Measurements from ENCODE around the gene SH3BP5.
"Not testable (repeated sequence)": the region's sequence is repeated elsewhere in the genome, so short reads cannot be mapped to it uniquely, and the experiment has no call there.

The SH3BP5 gene

GRCh38 chr3:15332405-15333098, at the start of gene SH3BP5:
SH3BP5 (minus strand) TSS chr3:15332586; CDS start chr3:15332408, 178 bp downstream.
- peak; percentile 70 for DNase-seq

- DNase-seq: no peak
These were observed 48.8 kb upstream of the SH3BP5 start for GRCh38 chr3:15380980-15381890.

- peak; percentile 97 for DNase-seq
These were observed 45.8 kb upstream of the SH3BP5 start for GRCh38 chr3:15377961-15378791.

- no peak for DNase-seq
These were observed 43.1 kb upstream of the SH3BP5 start for GRCh38 chr3:15375461-15376000.

GRCh38 chr3:15372918-15373317, 40.5 kb upstream of the SH3BP5 start:
- no peak for DNase-seq

GRCh38 chr3:15368561-15369135, 36.3 kb upstream of the SH3BP5 start:
- DNase-seq: no peak

GRCh38 chr3:15367059-15367458, 34.7 kb upstream of the SH3BP5 start:
- DNase-seq: no peak

- DNase-seq: not testable (repeated sequence)
These were observed 31.7 kb upstream of the SH3BP5 start for GRCh38 chr3:15364078-15364477.

GRCh38 chr3:15361494-15362214, 29.3 kb upstream of the SH3BP5 start:
- peak; percentile 36 for DNase-seq

GRCh38 chr3:15360788-15361493, 28.6 kb upstream of the SH3BP5 start:
- no peak for DNase-seq

- no peak for DNase-seq
These were observed 27.5 kb upstream of the SH3BP5 start for GRCh38 chr3:15359677-15360397.

- DNase-seq: peak; percentile 77
These were observed 24.3 kb upstream of the SH3BP5 start for GRCh38 chr3:15356651-15357061.

GRCh38 chr3:15356176-15356575, 23.8 kb upstream of the SH3BP5 start:
- no peak for DNase-seq

- no peak for DNase-seq
These were observed 22.7 kb upstream of the SH3BP5 start for GRCh38 chr3:15355086-15355485.

GRCh38 chr3:15354485-15354884, 22.1 kb upstream of the SH3BP5 start:
- DNase-seq: no peak

- no peak for DNase-seq
These were observed 17.8 kb upstream of the SH3BP5 start for GRCh38 chr3:15350141-15350540.

- DNase-seq: not testable (repeated sequence)
These were observed 17.1 kb upstream of the SH3BP5 start for GRCh38 chr3:15349438-15349837.

GRCh38 chr3:15348246-15348645, 15.9 kb upstream of the SH3BP5 start:
- DNase-seq: no peak

- no peak for DNase-seq
These were observed 15.3 kb upstream of the SH3BP5 start for GRCh38 chr3:15347737-15348110.

GRCh38 chr3:15347063-15347736, 14.8 kb upstream of the SH3BP5 start:
- peak; percentile 64 for DNase-seq

All from CD4-positive, alpha-beta T cell treated with Interleukin-17A for 1 hour (primary cell).